HG03354 (cell line): ENCODE results near the gene FNTB.
A peak's percentile ranks its signal among the peaks of the same experiment; 100 is the strongest.

Source experiments
- ATAC-seq: cut with Tn5 transposase; IDR thresholded peaks from one replicate; pipeline ENCODE4 v1.9.1; 2021; ENCODE audit warnings: mild to moderate bottlenecking; ENCODE audit not compliant: unreplicated experiment, poor library complexity, severe bottlenecking

The FNTB gene

DNA sequence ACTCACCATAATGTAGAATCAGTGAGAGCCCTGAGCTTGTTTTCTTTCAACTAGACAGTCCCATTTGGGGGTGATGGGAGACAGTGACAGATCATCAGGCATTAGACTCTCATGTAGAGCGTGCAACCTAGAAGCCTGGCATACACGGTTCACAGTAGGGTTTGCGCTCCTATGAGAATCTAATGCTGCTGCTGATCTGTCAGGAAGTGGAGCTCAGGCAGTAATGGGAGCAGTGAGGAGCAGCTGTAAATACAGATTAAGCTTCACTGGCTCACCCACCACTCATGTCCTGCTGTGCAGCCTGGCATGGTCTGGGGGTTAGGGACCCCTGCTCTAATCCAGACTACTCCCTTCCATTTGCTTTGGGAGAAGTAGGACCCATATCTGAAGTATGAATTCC lies 55.6 kb downstream of the FNTB start:
- peak; percentile 25 for ATAC-seq

DNA sequence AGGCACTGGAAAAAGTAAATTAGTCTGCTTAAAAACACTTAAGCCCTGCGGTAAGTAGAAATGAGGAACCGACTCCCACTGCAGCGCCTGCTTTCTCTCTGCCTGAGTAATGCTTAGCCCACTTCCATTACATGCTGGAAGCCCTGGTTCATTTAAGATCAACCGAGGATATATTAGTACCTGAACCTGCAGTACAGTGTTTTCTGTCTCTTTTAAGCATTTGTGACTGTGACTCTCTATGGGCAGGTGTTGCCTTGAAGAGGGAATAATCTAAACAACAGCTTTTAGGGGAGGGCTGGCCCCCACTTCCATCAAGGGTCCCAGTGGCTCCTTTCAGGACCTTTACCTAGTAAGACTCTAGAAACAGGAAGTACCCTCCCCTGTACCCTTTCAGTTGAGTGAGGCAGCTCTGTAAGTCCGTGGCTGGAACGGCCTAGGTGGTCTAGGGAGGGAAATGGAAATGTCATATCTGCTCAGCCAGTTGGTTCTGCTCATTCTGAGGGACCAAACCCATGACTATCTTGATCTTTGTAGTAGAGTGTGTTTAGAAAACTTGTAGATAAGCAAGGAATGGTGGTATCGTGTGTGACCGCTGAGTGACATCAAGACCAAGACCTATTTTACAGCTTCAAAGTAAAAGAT lies 56.2 kb downstream of the FNTB start:
- peak; percentile 86 for ATAC-seq

DNA sequence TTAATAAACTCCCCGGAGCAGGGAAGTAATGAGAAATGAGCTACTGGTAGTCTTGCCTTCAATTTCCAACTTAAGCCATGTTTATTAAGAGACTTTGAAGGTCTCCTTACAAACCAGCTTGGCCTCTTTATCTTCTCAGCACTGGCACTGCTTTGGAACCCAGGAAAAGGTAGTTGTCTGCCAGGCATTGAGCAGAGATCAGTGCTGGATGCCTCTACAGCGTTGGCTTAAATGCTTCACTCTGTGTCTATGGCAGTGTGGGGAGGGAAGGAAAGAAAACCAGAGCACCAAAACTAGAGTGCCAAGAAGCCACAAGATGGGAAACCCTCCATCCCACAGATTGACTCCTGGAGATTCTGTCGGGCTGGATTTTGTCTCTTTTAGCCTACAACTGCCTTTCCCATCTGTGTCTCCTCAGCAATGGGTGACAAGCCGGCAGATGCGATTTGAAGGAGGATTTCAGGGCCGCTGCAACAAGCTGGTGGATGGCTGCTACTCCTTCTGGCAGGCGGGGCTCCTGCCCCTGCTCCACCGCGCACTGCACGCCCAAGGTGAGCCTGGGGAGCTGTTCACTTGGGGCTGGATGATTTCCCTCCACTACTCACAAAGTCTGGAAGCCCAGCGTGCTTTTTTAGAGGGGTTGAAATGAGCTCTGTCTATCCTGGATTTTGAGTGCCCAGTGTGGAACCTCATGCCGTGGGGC lies 57.3 kb downstream of the FNTB start:
- no peak for ATAC-seq

DNA sequence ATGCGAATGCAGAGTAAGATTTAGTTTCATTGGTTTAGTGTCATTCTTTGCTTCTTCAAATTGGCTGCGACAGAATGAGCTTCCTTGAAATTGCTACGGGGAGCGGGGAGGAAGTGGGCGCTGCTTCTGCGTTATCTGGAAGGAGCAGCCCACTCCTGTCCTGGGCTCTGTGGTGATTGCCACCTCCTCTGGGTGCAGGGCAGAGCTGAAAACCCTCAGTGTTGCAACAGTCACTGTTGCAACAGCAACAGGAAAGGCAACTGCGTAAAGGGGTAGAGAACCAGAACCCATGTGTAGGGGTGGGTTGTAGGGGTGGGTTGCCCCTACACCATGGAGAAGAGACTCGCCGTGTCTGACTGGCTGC lies 57.9 kb downstream of the FNTB start:
- no peak for ATAC-seq

DNA sequence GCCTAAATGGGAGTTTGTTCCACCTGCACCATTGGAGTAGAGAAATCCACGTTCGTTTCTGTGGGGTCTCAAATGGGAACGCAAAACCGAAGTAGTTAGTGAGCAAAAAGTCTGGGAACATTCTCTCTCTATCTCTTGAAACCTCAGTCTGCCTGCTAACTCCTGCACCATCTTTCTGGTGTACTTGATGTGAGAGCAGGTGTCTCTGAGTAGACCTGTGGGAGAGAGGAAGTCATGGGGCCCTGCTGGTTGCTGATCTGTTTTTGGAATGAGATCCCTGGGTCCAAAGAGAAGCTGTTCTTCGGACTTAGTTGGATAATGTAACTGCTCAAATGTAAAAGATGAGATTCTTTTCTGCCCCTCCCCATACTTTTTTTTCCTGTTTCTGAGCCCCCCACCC lies 58.3 kb downstream of the FNTB start:
- no peak for ATAC-seq

DNA sequence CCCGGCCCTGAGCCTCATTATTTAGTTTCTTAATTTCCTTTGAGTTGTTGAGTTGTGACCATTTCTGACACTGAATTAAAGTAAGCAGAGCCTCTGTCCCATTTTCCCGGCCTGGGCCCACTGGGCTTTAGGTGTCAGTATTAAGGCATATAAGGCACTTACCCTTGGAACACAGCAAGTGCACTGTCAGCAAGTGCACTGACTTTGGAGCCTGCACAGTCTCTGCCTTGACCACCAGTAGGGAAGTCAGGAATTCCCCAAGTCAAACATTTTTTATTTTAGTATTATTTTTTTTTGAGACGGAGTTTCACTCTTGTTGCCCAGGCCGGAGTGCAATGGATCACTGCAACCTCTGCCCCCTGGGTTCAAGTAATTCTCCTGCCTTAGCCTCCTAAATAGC lies 59.0 kb downstream of the FNTB start:
- ATAC-seq: no peak

DNA sequence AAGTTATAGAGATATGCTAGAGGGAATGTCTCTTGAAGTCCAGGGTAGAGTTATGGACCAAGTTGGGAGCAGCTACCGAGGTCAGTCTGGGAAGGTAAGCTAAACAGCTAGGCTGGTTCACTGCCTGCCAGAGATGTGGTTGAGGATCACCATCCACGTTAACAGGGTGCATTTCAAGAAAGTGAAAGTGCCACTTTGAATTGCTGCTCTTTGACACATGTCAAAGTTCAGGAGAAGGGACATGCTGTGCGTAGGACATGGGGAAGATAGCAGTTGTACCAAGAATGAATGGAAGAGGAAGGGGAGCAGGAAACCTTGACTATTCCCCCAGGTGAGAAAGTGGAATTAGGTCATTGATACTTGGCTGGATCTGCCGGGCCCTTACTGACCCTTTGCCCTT lies 66.1 kb downstream of the FNTB start:
- no peak for ATAC-seq

DNA sequence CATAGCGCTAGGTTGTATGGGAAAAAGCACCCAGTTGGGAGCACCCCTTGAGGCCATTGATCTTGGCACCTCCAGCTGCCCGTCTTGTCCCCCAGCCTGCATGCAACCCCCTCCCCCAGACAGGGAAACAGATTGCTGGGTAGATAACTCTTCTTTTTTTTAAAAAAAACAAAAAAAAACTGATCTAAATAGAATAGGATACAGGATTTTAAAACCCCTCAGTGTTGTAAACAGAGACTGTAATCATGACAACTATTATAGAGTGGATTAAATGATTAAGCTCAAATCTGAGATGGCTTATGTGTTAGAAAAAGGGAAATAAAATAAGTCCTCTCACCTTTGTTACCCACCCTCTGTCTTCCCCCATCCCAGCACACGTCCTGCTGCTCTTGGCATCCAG lies 66.8 kb downstream of the FNTB start:
- no peak for ATAC-seq

DNA sequence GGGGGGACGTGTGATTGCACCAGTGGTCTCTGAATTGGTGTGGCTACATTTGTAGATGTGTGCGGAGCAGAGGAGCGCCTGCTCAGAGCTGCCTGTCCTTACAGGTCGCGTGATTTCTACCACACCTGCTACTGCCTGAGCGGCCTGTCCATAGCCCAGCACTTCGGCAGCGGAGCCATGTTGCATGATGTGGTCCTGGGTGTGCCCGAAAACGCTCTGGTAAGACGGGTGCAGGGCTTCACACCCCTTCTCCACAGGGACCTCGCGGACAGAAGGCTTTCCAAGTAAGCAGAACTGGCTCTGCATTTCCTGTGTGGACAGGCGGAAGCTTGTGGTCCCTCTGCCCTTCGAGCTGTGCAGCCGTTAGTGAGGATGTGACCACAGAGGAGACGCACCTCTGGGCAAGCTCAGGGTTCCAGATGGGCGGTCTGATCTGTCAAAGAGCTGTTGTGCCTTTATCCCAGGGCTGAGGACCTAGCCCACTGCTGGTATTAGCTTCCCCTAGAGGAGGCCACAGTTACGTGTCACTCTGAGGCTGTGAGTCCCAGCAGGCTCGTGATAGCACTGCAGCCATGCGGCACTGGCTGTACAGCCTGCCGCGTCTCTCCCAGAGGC lies 67.9 kb downstream of the FNTB start:
- no peak for ATAC-seq

DNA sequence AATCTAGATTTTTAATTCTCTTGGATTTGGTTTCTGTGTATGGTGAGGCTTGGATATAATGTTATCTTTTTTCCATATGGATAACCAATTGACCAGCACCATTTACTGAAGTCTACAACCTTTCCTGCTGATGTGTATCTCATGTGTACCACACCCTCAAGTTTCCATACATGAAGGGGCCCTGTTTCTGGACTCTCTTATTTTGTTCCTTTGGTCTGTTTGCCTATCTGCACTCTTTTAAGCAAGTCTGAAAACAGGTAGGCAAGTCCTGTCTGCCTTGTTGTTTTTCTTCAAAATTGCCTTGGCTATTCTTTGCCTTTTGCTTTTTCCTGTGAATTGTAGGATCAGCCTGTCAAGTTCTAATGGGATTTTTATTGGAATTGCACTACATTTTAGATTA lies 71.0 kb downstream of the FNTB start:
- ATAC-seq: no peak

DNA sequence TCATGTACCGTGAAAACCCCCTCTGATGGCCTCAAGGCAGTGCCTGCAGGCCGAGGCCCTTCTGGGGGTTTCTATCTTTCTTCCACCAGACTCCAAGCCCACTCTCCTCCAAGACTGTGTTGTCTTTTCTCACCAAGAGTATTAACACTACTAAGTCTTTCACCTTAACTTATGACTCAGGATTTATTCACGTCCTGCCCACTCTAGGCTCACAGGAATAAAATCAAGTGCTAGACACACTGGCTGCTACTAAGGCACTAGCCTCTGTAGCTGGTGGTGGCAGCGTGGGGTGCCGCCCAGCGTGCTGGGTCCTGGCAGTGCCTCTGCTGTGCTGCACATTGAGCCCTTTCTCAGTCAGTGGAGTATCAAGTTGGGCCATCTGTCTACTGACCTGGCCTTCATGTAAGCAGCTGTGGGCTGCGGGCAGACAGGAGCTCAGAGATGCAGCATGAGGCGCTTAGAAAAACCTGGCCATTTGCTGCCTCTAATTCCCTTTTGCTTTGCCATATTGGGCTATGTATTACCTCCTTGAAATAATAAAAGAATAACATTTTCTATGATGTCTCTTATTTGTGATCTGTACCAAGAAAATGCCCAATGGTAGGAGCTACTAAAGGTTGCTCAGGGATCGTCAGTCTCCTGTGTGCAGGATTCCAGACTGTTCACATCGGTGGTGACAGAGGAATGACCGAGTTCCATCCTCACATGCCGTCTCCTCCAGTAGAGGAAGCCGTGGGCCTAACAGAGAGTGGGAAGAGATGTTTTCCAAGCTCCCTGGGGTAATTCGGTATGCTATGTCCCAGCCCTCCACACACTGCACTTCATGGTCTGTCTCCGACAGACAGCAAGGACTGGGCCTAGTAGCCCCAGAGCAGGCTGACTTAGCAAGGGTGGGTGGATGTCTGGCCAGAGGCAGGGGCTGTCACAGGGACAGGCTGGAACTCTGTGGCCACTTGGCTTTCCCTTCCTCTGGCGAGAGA lies 75.7 kb downstream of the FNTB start:
- no peak for ATAC-seq

DNA sequence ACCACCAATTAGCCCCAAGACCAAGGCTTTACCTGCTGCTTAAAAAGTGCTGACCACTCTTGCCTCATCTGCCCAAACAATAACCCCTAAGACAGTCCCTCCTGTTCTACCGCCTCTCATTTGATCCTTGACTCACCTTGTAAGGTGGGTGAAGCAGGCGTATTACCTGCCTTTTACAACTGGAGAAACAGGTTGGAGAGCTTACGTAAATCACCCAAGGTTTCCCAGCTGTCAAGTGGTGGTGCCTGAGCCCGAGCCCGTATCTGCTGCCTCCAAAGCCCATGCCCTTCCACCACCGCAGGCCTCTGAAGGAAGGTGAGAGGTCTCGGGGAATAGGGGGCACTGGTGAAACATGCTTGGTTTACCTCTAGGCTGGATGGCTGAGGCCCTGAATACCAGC lies 79.0 kb downstream of the FNTB start:
- ATAC-seq: no peak

DNA sequence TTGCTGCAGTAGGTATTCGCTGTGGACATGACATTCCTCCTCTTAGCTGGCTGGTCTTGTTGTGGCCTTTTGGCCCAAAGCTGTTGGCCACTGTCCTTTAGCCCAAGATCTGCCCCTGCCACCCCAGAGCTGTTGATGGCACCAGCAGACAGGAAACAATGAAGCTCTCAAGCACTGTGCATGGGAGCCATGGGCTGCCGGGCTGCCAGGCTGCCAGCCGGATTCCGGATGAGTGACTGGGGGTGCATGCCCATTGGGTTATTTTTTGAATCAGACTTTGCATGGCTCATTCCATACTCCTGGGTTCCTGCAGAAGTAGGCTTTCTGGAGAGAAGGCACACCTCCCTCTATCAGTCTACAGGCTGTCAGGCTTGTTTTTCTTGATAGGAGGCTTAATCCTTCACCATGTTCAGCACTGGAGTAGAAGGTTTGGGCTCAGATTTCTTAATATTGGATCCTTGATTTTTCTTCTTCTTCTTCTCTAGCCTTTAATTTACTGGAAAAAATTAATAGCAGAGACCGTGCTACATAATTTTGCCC lies 83.2 kb downstream of the FNTB start:
- no peak for ATAC-seq

DNA sequence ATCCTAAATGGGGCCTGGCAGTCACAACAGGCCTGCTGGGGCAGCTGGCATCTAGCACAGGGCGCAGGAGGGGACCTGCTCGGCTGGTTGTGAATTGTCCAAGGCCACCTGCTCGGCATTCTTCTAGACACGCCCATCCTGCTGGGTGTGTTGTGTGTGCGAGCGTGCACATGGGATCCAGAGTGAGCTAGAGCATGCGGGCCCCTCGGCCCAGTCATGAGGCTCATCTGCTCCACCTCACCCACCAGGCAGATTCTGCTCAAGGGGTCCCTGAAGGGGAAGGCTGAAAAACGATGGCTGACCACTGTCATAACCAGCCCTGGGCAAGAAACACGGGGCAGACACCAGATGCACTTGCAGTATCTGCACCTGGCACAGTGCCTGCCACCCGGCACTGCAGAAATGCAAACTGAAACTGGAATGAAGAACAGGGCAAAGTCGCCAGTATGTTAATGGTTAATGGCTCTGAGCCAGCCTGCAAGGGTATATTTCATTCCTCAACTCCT lies 83.8 kb downstream of the FNTB start:
- ATAC-seq: peak; percentile 69

DNA sequence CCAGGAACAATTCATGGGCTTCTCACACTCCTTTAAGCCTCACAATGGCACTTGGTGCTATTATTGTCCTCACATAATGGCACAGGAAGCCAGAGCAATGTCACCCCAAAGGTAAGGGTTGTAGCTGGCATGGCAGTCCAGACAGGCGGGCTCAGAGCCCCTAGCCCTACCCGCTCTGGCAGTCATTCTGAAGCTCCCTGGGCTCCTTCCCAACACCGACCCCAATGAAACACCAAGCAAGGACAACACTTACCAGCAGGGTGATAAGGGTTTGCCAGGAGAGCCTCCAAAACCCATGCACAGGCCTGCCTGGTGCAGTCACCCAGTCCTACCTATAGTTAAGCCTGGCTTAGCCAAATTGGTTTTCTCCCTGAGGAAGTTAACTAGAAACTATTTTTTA lies 84.8 kb downstream of the FNTB start:
- ATAC-seq: no peak

DNA sequence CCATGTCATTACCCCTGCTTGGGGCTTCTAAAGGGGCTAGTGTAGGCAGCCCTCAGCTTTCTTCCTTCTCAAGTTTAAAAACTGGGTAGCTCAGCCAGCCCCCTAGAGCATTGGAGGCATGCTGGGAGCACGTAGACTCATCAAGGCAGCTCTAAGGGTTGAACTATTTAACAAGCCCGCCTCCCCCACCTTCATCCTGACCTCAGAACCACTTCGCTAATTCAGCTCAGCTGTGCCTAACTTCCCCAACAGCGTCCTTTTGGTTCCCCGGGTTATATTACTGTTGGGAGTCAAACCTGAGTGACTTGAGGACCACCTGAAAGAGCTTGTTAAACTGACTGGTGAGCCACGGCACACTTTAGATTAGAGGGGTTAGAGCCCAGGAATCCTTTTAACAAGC lies 85.6 kb downstream of the FNTB start:
- ATAC-seq: no peak

DNA sequence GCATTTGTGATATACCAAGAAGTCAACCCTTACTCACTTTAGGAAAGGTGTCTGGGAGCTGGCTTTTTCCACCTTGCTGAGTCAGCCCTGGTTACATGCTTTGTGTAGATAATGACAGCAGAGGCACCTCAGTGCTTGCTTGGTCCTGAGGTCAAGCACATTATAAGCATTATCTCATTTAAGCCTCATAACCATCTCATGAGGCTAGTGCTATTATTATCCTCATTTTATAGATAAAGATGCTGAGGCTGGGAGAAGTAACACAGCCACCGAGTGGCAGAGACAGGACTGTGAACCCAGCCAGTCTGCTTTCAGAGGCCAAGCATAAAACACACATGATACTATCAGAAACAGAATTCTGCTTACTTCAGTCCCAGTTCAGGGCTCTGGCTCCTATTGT lies 86.2 kb downstream of the FNTB start:
- no peak for ATAC-seq

DNA sequence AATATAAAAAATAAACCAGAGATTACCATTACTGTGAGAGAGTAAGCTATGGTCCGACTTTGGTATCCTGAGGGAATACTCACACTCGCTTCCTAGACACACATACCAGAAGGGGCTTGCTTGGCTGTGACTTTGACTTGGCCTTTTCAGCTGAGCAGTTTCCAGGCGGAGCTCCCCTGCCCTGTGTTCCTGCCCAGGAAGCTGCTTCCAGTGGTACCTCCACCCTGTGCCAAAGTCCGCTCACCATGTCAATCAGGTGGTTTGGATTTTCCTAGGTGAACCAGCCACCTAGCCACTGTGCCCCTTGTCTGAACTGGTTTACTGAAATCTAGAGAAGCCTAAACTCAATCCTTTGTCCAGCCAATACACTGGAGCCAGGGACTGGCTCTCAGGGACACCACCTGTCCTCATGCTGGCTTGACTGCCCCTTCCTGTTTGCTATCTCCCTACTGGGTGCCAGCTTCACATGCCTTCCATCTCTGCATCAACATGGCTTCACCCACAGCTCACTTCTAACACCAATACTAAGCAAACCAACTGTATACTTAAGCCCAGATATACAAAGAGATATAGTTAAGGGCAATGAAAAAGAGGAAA lies 87.0 kb downstream of the FNTB start:
- no peak for ATAC-seq

DNA sequence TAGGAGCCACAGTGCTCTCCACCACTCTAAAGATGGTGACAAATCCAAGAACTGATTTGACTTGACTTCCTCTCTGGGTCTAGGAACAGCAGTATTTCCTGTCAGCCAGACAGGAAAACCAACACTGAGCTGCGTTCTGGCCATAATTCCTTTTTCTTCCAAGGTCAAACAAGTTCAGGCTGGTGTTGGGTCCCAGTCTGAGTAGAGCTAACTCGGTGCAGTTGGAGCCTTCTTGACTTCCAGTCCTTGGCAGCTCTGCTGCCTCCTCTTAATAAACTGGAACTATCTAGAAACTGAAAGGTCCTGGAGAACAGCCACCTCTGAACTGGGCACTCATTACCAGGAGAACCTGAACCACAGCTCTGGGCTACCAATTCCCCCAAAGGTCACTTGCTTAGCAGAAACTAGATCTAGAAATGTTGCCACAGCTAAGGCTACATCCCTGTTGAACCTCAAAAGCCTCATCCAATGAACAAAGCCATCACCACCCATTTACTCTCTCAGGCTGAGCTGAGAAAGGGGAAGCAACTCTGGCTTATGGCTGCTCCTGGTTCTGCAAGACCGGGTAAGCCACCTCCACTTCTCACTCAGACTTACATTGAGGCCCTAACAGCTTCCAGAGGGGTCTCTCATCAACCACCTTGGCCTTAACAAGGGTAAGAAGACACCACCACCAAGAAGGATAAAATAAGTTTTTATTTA lies 87.9 kb downstream of the FNTB start:
- ATAC-seq: no peak
